Measurements from ENCODE around the gene KIAA1958.

Gene KIAA1958

DNA sequence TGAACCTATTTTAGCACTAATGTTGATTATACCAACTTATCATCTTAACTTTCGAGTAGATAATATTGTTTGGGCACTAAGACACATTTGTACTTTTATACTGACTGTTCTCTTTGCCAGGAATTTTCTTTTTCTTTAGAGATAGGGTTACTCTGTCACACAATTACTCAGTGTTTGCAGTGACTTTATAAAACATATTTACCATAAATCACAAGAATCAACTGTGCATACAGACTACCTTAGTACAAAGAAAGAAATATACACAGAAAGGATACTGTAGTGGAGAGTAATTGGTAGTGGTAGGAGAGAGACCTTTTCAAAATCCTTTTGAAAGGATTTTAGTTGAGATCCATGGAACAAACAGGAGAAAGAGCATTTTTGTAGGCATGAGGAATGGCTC lies 40.3 kb downstream of the KIAA1958 start:
- Histone ChIP-seq H4K20me1 (ENCODE audit: insufficient read depth, low read length, poor library complexity, severe bottlenecking) (peaks cover 28% of the 10 kb centered on the region), H3K9ac (ENCODE audit: low read depth, low read length, poor library complexity, severe bottlenecking) (no peak overlapping the region), H3K27me3 (ENCODE audit: insufficient read depth, low read length, poor library complexity, severe bottlenecking) (no peaks in the 10 kb centered on the region), H3K79me2 (ENCODE audit: insufficient read depth, low read length) (peaks cover 74% of the 10 kb centered on the region), H3K4me3 (ENCODE audit: low read length, poor library complexity, severe bottlenecking) (no peak overlapping the region), H3K36me3 (ENCODE audit: insufficient read depth, low read length) (no peaks in the 10 kb centered on the region), H3F3A (ENCODE audit: low read depth) (no peaks in the 10 kb centered on the region), H3K4me2 (ENCODE audit: low read depth, low read length, poor library complexity, severe bottlenecking) (no peak overlapping the region), H3K9me3 (ENCODE audit: insufficient read depth, low read depth, low read length) (no peaks in the 10 kb centered on the region), H3K4me1 (ENCODE audit: insufficient read depth, low read length, poor library complexity, severe bottlenecking) (no peaks in the 10 kb centered on the region), H3K9me2 (replicated peaks; ENCODE audit: low read depth, low read length) (no peaks in the 10 kb centered on the region), H2AFZ (ENCODE audit: low read length) (no peak overlapping the region)
- no peak for TF ChIP-seq EZH2phosphoT487 (IDR thresholded peaks at IDR 0.05; ENCODE audit: borderline replicate concordance)
- TF ChIP-seq, protein P1, sequence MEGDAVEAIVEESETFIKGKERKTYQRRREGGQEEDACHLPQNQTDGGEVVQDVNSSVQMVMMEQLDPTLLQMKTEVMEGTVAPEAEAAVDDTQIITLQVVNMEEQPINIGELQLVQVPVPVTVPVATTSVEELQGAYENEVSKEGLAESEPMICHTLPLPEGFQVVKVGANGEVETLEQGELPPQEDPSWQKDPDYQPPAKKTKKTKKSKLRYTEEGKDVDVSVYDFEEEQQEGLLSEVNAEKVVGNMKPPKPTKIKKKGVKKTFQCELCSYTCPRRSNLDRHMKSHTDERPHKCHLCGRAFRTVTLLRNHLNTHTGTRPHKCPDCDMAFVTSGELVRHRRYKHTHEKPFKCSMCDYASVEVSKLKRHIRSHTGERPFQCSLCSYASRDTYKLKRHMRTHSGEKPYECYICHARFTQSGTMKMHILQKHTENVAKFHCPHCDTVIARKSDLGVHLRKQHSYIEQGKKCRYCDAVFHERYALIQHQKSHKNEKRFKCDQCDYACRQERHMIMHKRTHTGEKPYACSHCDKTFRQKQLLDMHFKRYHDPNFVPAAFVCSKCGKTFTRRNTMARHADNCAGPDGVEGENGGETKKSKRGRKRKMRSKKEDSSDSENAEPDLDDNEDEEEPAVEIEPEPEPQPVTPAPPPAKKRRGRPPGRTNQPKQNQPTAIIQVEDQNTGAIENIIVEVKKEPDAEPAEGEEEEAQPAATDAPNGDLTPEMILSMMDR (conservative IDR thresholded peaks at IDR 0.05; ENCODE audit: low read length), result no peak

- Histone ChIP-seq H3K36me3 (ENCODE audit: insufficient read depth, low read length) (no peaks in the 10 kb centered on the region), H3K9ac (ENCODE audit: low read depth, low read length, poor library complexity, severe bottlenecking) (no peak overlapping the region), H3K79me2 (ENCODE audit: insufficient read depth, low read length) (peaks cover 71% of the 10 kb centered on the region), H3K9me2 (replicated peaks; ENCODE audit: low read depth, low read length) (no peaks in the 10 kb centered on the region), H3F3A (ENCODE audit: low read depth) (no peaks in the 10 kb centered on the region), H2AFZ (ENCODE audit: low read length) (no peak overlapping the region), H3K4me1 (ENCODE audit: insufficient read depth, low read length, poor library complexity, severe bottlenecking) (no peaks in the 10 kb centered on the region), H3K27me3 (ENCODE audit: insufficient read depth, low read length, poor library complexity, severe bottlenecking) (no peaks in the 10 kb centered on the region), H3K4me2 (ENCODE audit: low read depth, low read length, poor library complexity, severe bottlenecking) (no peak overlapping the region), H3K4me3 (ENCODE audit: low read length, poor library complexity, severe bottlenecking) (no peak overlapping the region), H3K9me3 (ENCODE audit: insufficient read depth, low read depth, low read length) (no peaks in the 10 kb centered on the region), H4K20me1 (ENCODE audit: insufficient read depth, low read length, poor library complexity, severe bottlenecking) (peaks cover 20% of the 10 kb centered on the region)
- TF ChIP-seq, protein P1 (conservative IDR thresholded peaks at IDR 0.05; ENCODE audit: low read length), result no peak
- no peak for TF ChIP-seq EZH2phosphoT487 (IDR thresholded peaks at IDR 0.05; ENCODE audit: borderline replicate concordance)
Measured at GRCh38 chr9:112527959-112528358, 41.3 kb downstream of the KIAA1958 start.

DNA sequence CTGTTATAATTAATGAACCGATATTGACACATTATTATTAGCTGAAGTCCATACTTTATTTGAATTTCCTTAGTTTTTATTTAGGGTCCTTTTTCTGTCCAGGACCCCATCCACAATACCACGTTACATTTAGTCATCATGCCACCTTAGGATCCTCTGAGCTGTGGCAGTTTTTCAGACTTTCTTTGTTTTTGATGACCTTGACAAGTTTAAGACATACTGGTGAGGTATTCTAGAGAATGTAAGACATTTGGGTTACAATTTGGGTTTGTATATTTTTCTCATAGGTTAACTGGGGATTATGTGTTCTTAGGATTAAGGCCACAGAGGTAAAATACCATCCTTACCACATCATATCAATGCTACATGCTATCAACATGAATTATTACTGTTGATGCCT lies 42.7 kb downstream of the KIAA1958 start:
- H3K4me2 ChIP-seq (ENCODE audit: low read depth, low read length, poor library complexity, severe bottlenecking), result no peak overlapping the region
- no peaks in the 10 kb centered on the region for H3K9me2 ChIP-seq (replicated peaks; ENCODE audit: low read depth, low read length)
- H3K9ac ChIP-seq (ENCODE audit: low read depth, low read length, poor library complexity, severe bottlenecking), result no peak overlapping the region
- H3K36me3 ChIP-seq (ENCODE audit: insufficient read depth, low read length), result no peaks in the 10 kb centered on the region
- H3K4me3 ChIP-seq (ENCODE audit: low read length, poor library complexity, severe bottlenecking), result no peak overlapping the region
- no peaks in the 10 kb centered on the region for H3K4me1 ChIP-seq (ENCODE audit: insufficient read depth, low read length, poor library complexity, severe bottlenecking)
- H3K9me3 ChIP-seq (ENCODE audit: insufficient read depth, low read depth, low read length), result no peaks in the 10 kb centered on the region
- peaks cover 74% of the 10 kb centered on the region for H3K79me2 ChIP-seq (ENCODE audit: insufficient read depth, low read length)
- no peak overlapping the region for H2AFZ ChIP-seq (ENCODE audit: low read length)
- TF ChIP-seq, protein P1 (conservative IDR thresholded peaks at IDR 0.05; ENCODE audit: low read length), result no peak
- no peak for TF ChIP-seq EZH2phosphoT487 (IDR thresholded peaks at IDR 0.05; ENCODE audit: borderline replicate concordance)
- no peaks in the 10 kb centered on the region for H3F3A ChIP-seq (ENCODE audit: low read depth)
- H3K27me3 ChIP-seq (ENCODE audit: insufficient read depth, low read length, poor library complexity, severe bottlenecking), result no peaks in the 10 kb centered on the region
- H4K20me1 ChIP-seq (ENCODE audit: insufficient read depth, low read length, poor library complexity, severe bottlenecking), result peaks cover 19% of the 10 kb centered on the region
